ENCODE results near the gene TAS2R60. TPM values are rescaled to one million over a fixed set of nuclear protein-coding genes. Genes with fewer than 3 reads are reported as not detected.

TAS2R60 gene
- total and polyA plus RNA-seq, 9 of the 15 experiments (the other 6 are each of a cell fraction or from before 2014, with no cell fraction given), result 0.08 TPM; not detected in 8

DNA sequence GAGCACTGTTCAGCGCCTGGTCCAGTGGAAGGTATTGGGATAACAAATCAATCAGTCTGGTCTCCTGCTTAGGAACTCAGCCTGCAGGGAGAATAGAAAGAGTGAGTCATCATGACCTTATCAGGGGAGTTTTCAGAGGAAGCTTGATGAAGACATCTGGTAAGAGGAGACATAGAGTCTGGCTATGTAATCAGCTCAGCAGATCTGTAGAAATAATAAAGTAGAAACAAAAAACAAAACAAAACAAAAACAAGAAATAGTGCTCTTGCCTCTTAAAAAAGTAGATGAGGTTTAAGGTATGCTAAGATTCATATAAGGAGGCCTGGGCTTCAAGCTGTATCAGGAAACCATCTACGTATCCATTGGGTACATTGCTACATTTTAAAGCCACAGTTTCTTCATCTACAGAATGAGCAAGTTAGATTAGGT lies 48.8 kb downstream of the TAS2R60 start (continued):
- TF ChIP-seq MGA (IDR thresholded peaks at IDR 0.05), result no peak
- TF ChIP-seq ZNF780A (CRISPR knock-in tag; IDR thresholded peaks at IDR 0.05), result no peak
- no peak for TF ChIP-seq HMG20A (CRISPR knock-in tag; conservative IDR thresholded peaks at IDR 0.05)
- TF ChIP-seq HDAC1 (IDR thresholded peaks at IDR 0.05), result peak in 1 of 2 experiments; percentile 44; a peak in 1 of 4 replicates
- TF ChIP-seq MAZ (CRISPR knock-in tag; conservative IDR thresholded peaks at IDR 0.05 in 1 of 2, IDR thresholded peaks at IDR 0.05 in 1 of 2), result peak in 1 of 2 experiments; percentile 33; a peak in 1 of 4 replicates
- no peak for TF ChIP-seq ZNF121 (CRISPR knock-in tag; conservative IDR thresholded peaks at IDR 0.05)
- TF ChIP-seq, protein P1, sequence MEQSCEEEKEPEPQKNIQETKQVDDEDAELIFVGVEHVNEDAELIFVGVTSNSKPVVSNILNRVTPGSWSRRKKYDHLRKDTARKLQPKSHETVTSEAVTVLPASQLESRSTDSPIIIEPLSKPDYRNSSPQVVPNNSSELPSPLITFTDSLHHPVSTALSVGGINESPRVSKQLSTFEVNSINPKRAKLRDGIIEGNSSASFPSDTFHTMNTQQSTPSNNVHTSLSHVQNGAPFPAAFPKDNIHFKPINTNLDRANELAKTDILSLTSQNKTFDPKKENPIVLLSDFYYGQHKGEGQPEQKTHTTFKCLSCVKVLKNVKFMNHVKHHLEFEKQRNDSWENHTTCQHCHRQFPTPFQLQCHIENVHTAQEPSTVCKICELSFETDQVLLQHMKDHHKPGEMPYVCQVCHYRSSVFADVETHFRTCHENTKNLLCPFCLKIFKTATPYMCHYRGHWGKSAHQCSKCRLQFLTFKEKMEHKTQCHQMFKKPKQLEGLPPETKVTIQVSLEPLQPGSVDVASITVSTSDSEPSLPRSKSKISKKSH (CRISPR knock-in tag; IDR thresholded peaks at IDR 0.05), result no peak
- TF ChIP-seq ZNF766 (CRISPR knock-in tag; conservative IDR thresholded peaks at IDR 0.05), result no peak
- no peak for TF ChIP-seq ZNF507 (tag; conservative IDR thresholded peaks at IDR 0.05)
- TF ChIP-seq, protein P2, sequence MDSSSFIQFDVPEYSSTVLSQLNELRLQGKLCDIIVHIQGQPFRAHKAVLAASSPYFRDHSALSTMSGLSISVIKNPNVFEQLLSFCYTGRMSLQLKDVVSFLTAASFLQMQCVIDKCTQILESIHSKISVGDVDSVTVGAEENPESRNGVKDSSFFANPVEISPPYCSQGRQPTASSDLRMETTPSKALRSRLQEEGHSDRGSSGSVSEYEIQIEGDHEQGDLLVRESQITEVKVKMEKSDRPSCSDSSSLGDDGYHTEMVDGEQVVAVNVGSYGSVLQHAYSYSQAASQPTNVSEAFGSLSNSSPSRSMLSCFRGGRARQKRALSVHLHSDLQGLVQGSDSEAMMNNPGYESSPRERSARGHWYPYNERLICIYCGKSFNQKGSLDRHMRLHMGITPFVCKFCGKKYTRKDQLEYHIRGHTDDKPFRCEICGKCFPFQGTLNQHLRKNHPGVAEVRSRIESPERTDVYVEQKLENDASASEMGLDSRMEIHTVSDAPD (CRISPR knock-in tag; IDR thresholded peaks at IDR 0.05), result no peak
- TF ChIP-seq MEIS2 (IDR thresholded peaks at IDR 0.05; ENCODE audit: partially characterized antibody), result peak; percentile 90
- no peak for TF ChIP-seq TFAP4 (CRISPR knock-in tag; IDR thresholded peaks at IDR 0.05; ENCODE audit: borderline replicate concordance)
- no peak for TF ChIP-seq ZKSCAN1 (IDR thresholded peaks at IDR 0.05; ENCODE audit: low read depth, low read length)
